GM19455 (cell line): ENCODE measurements around the gene PLBD2.

Experiments used
- ATAC-seq: cut with Tn5 transposase; IDR thresholded peaks from one replicate; pipeline ENCODE4 v1.9.1; 2021; ENCODE audit not compliant: unreplicated experiment

Gene PLBD2

GRCh38 chr12:113439301-113439597, 80.9 kb downstream of the PLBD2 start:
- ATAC-seq, result no peak

- no peak for ATAC-seq
These were observed 81.2 kb downstream of the PLBD2 start for GRCh38 chr12:113439606-113440030.

GRCh38 chr12:113440336-113440735, 81.9 kb downstream of the PLBD2 start:
- ATAC-seq, result no peak
